GM12878 (cell line): ENCODE results near the gene JTB. TPM values are rescaled to one million over a fixed set of nuclear protein-coding genes. Genes with fewer than 3 reads are reported as not detected.
A peak's percentile ranks its signal among the peaks of the same experiment; 100 is the strongest.

ENCODE experiments used
- ATAC-seq: fragments of 200-7000 bp; cut with Tn5 transposase; 3 replicates; pipeline ENCODE4 v1.9.1; 2020; ENCODE audit warnings: mild to moderate bottlenecking, moderate library complexity
- BruUV-seq: library from RNA; stranded (reverse); fragments of 400-500 nt; replicated peaks from 2 replicates; lab custom pipeline; 2021; lab: Mats Ljungman, UMichigan
- CTCF ChIA-PET: fragments of 300-600 bp; sonication (Branson Sonifier 250); formaldehyde crosslinking; extraction: SDS; loops from one replicate; lab custom pipeline; 2021; ENCODE audit warnings: inconsistent platforms; lab: Yijun Ruan, JAX
- POLR2A ChIA-PET: fragments of 350-600 bp; formaldehyde crosslinking; extraction: SDS; loops from one replicate; lab custom pipeline; 2021; ENCODE audit warnings: inconsistent platforms; lab: Charles Lee
- RAD21 ChIA-PET: fragments of 300-600 bp; sonication (Branson Sonifier 250); formaldehyde crosslinking; loops from one replicate; lab custom pipeline; 2023; ENCODE audit warnings: antibody characterized with exemption; ENCODE audit not compliant: unreplicated experiment; lab: Charles Lee
- SMC1A ChIA-PET: fragments of 300-600 bp; sonication (Branson Sonifier 250); formaldehyde crosslinking; loops from one replicate; lab custom pipeline; 2023; ENCODE audit not compliant: unreplicated experiment, uncharacterized antibody; lab: Charles Lee
- DNase-seq: peaks from one replicate; pipeline ENCODE4 v3.0.0-alpha.2; 2011; ENCODE audit warnings: low read depth, low spot score
- FAIRE-seq: peaks from 3 replicates; lab custom pipeline; 2011; peaks lifted over from hg19 to GRCh38; lab: Jason Lieb, UNC
- H2AFZ ChIP-seq: 2 replicates; pipeline ENCODE4 v1.6.0; 2011; ENCODE audit warnings: low read depth, low read length, control low read depth; ENCODE audit not compliant: control insufficient read depth
- H3K27ac ChIP-seq: 2 replicates; pipeline ENCODE4 v1.5.1; 2011; ENCODE audit warnings: control low read depth; ENCODE audit not compliant: control insufficient read depth, insufficient read depth
- H3K27me3 ChIP-seq, 2 experiments: replicated peaks in 1 of 2; 2 replicates each; pipeline versions ENCODE4 v1.6.0 to v1.6.1; 2011; ENCODE audit warnings: low read length in 1 of 2; ENCODE audit not compliant: control insufficient read depth in 2 of 2, insufficient read depth in 2 of 2
- H3K36me3 ChIP-seq, 2 experiments: 2 replicates each; pipeline ENCODE4 v1.5.1; 2011; ENCODE audit warnings: low read length in 1 of 2; ENCODE audit not compliant: control insufficient read depth in 2 of 2, insufficient read depth in 2 of 2
- H3K4me1 ChIP-seq: 2 replicates; pipeline ENCODE4 v1.6.1; 2011; ENCODE audit warnings: mild to moderate bottlenecking, low read length, moderate library complexity, mixed read lengths; ENCODE audit not compliant: control insufficient read depth, insufficient read depth
- H3K4me2 ChIP-seq: 2 replicates; pipeline ENCODE4 v1.6.0; 2011; ENCODE audit warnings: control low read depth; ENCODE audit not compliant: control insufficient read depth, insufficient read depth
- H3K4me3 ChIP-seq: fragments of 200-600 bp; sonication (generic); 2 replicates; pipeline ENCODE4 v1.5.1; 2016
- H3K79me2 ChIP-seq: 2 replicates; pipeline ENCODE4 v1.6.0; 2011; ENCODE audit warnings: low read length; ENCODE audit not compliant: control insufficient read depth, insufficient read depth
- H3K9ac ChIP-seq: 2 replicates; pipeline ENCODE4 v1.8.0; 2011; ENCODE audit warnings: low read length, control low read depth, mixed read lengths; ENCODE audit not compliant: control insufficient read depth, insufficient read depth
- H3K9me3 ChIP-seq: replicated peaks from 3 replicates; pipeline ENCODE4 v1.5.1; 2011; ENCODE audit warnings: mild to moderate bottlenecking, low read length; ENCODE audit not compliant: control insufficient read depth, insufficient read depth
- H4K20me1 ChIP-seq: 2 replicates; pipeline ENCODE4 v1.6.0; 2011; ENCODE audit not compliant: control insufficient read depth, insufficient read depth
- ATF7 ChIP-seq: fragments of 450-650 bp; IDR thresholded peaks from 2 replicates; pipeline ENCODE4 v1.6.1; 2016; ENCODE audit warnings: low read depth, mild to moderate bottlenecking
- ETV6 ChIP-seq, 2 experiments: fragments of 450-650 bp in 1 of 2; IDR thresholded peaks in 1 of 2; conservative IDR thresholded peaks in 1 of 2; 2 replicates each; pipeline ENCODE4 v1.6.1; 2014; ENCODE audit warnings: antibody characterized with exemption in 1 of 2, borderline replicate concordance in 1 of 2, low read depth in 1 of 2, mild to moderate bottlenecking in 1 of 2, moderate library complexity in 1 of 2
- FOXM1 ChIP-seq: IDR thresholded peaks from 2 replicates; pipeline ENCODE4 v1.6.1; 2012; ENCODE audit warnings: low read depth, mild to moderate bottlenecking, inconsistent platforms, low read length, moderate library complexity
- HDAC2 ChIP-seq: fragments of 200-600 bp; sonication (generic); IDR thresholded peaks from 2 replicates; pipeline ENCODE4 v1.6.1; 2017
- MTA3 ChIP-seq: IDR thresholded peaks from 2 replicates; pipeline ENCODE4 v1.6.1; 2012; ENCODE audit warnings: low read length, inconsistent platforms, borderline replicate concordance
- PML ChIP-seq: IDR thresholded peaks from 2 replicates; pipeline ENCODE4 v1.6.1; 2012; ENCODE audit warnings: low read length, inconsistent platforms
- RB1 ChIP-seq: fragments of 450-650 bp; formaldehyde crosslinking; IDR thresholded peaks from 2 replicates; pipeline ENCODE4 v1.6.1; 2017; ENCODE audit warnings: mild to moderate bottlenecking, borderline replicate concordance
- ZNF384 ChIP-seq: IDR thresholded peaks from 2 replicates; pipeline ENCODE4 v1.6.1; 2012; ENCODE audit warnings: low read depth, mild to moderate bottlenecking, low read length, improper control_type of control experiment, borderline replicate concordance
- WGBS: methylation state at CpG from one replicate; pipeline ENCODE4 v1.1.6; 2016; ENCODE audit warnings: low lambda C conversion rate; ENCODE audit not compliant: insufficient replicate concordance, insufficient coverage; ENCODE audit errors: missing lambda C conversion rate; 5-methylcytosine and 5-hydroxymethylcytosine counted together
- in situ Hi-C: fragments of 300-500 bp; cut with MboI; formaldehyde crosslinking; loops from 9 replicates; pipeline ENCODE4 v1.14.3; 2018; ENCODE audit warnings: mixed read lengths
- intact Hi-C: fragments of 100-400 bp; cut with micrococcal nuclease; formaldehyde crosslinking; loops from one replicate; pipeline ENCODE4 v1.14.2; 2022; ENCODE audit not compliant: unreplicated experiment
- polyA plus RNA-seq, 11 experiments: library from polyadenylated mRNA; depleted of rRNA in 4 of 11; unstranded in 6 of 11; stranded (reverse) in 5 of 11; fragments of >200 nt; fragmentation: Nextera tagmentation in 4 of 11; fragmentation: Illumina TruSeq in 1 of 11; extraction: Ambion mirVana in 4 of 11; extraction: Trizol in 1 of 11; gene quantifications; 1 replicate in 1 of 11; 2 replicates in 10 of 11; pipeline versions ENCODE4 v1.2.1 to v1.2.3, GENCODE V29; 2011 to 2016; ENCODE audit warnings: inconsistent platforms in 2 of 11, missing spikeins in 2 of 11, low read depth in 1 of 11
- total RNA-seq, 4 experiments: library from RNA; depleted of rRNA in 3 of 4; stranded (reverse); fragments of >200 nt in 3 of 4; fragmentation: Illumina TruSeq in 1 of 4; extraction: Trizol in 1 of 4; gene quantifications; 2 replicates each; pipeline versions ENCODE4 v1.2.1 to v1.2.3, GENCODE V29; 2013 to 2021

The JTB gene
- total and polyA plus RNA-seq, 10 of the 15 experiments (the other 5 are each of a cell fraction or from before 2014, with no cell fraction given) = 25.0 to 298 (median 155) TPM

DNA sequence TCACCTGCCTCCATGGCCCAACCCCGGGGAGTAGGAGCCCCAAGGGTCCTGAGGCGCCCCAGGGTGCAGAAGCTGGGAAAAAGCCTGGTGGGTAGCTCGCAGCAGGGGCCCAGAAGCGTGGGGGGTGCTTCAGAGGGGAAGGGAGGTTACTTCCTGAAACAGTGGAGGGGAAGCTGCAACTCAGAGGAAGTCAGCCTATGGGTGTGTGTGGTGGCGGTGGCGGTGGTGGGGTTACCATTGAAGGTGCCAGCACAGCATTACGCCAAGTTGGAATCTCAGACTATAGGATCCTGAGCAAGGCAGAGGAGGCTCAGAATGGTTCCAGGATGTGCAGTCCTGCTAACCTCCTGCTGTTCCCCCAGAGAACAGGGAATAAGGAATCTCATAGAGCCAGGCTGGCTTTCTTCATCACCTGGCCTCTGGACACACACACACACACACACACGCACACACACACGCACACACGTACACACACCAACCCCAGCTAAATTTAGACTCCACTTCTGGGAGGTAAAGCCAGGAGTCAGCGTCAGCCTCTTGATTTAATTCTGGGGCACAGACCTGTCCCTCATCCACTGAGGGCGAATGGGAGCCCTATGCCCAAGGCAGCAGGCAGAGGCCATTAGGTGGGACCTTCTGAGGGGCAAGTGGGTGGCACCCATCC is 32.2 kb downstream of the JTB start (continued):
- TF ChIP-seq ZNF384 (no peak), ATF7 (no peak), RB1 (no peak), PML (peak; percentile 62; the same call in 1 of the 2 replicates), MTA3 (peak; percentile 95; the same call in 1 of the 2 replicates), ETV6 (conservative IDR thresholded peaks at IDR 0.05 in 1 of 2, IDR thresholded peaks at IDR 0.05 in 1 of 2; ENCODE audit: borderline replicate concordance in 1 of 2, low read depth in 1 of 2) (peak in 1 of 2 experiments; percentile 88; a peak in 2 of 4 replicates)
- TF ChIP-seq, all 136 proteins: peak for 23

- ATAC-seq = no peak
- Histone ChIP-seq H4K20me1 (no peaks in the 10 kb centered on the region), H3K4me1 (peaks cover 18% of the 10 kb centered on the region), H3K9me3 (no peaks in the 10 kb centered on the region), H3K79me2 (peaks cover 28% of the 10 kb centered on the region), H3K36me3 (peaks cover 21% of the 10 kb centered on the region in 2 experiments; a peak in 3 of 4 replicates), H3K4me3 (peak overlapping the region; percentile 100), H2AFZ (peak overlapping the region; percentile 62), H3K27ac (peak overlapping the region; percentile 95), H3K27me3 (no peaks in the 10 kb centered on the region), H3K9ac (peak overlapping the region; percentile 99), H3K4me2 (peak overlapping the region; percentile 100)
- intact Hi-C loops = loop anchor here (1.0 to 2.0 kb wide), 2 partner anchors 22 to 23 kb away; partner anchors contain the start of genes CREB3L4 and GATAD2B
- SMC1A ChIA-PET = interaction anchor here (0.7 to 4.5 kb wide), 21 partner anchors 9 to 273 kb away, joined by 3 to 59 read pairs (median 5); partner anchors contain the start of genes CREB3L4, GATAD2B, RPS27 and SLC39A1
- FAIRE-seq = no peak
- in situ Hi-C loops = no loop called here
- CTCF ChIA-PET = interaction anchor here (0.6 to 4.8 kb wide), 9 partner anchors 21 to 266 kb away, joined by 3 to 54 read pairs (median 20); partner anchors contain the start of genes CREB3L4, GATAD2B, NPR1 and RAB13
- RAD21 ChIA-PET = interaction anchor here (0.9 to 4.9 kb wide), 16 partner anchors 12 to 153 kb away, joined by 3 to 55 read pairs (median 11); partner anchors contain the start of genes CREB3L4, CRTC2, GATAD2B and JTB
- 2% methylated on average over 3 of the region's 3 CpGs for WGBS
- BruUV-seq = TSS peak; percentile 56
- DNase-seq = no peak
- POLR2A ChIA-PET = interaction anchor here (0.6 to 5.3 kb wide), 14 partner anchors 10 to 147 kb away, joined by 3 to 83 read pairs (median 8); partner anchors contain the start of genes CREB3L4, GATAD2B, JTB and RAB13
- TF ChIP-seq HDAC2 (no peak), FOXM1 (no peak)
- TF ChIP-seq, all 136 proteins: peak for 0
Observed at GRCh38 chr1:153944827-153945117, 32.7 kb downstream of the JTB start.
